ENCODE data around the gene B4GALT3. TPM values are rescaled to one million over a fixed set of nuclear protein-coding genes. Genes with fewer than 3 reads are reported as not detected.

B4GALT3 gene
- total and polyA plus RNA-seq, 2 of the 8 experiments (the other 6 are each of a cell fraction or from before 2014, with no cell fraction given): 42.3 to 43.0 TPM

DNA sequence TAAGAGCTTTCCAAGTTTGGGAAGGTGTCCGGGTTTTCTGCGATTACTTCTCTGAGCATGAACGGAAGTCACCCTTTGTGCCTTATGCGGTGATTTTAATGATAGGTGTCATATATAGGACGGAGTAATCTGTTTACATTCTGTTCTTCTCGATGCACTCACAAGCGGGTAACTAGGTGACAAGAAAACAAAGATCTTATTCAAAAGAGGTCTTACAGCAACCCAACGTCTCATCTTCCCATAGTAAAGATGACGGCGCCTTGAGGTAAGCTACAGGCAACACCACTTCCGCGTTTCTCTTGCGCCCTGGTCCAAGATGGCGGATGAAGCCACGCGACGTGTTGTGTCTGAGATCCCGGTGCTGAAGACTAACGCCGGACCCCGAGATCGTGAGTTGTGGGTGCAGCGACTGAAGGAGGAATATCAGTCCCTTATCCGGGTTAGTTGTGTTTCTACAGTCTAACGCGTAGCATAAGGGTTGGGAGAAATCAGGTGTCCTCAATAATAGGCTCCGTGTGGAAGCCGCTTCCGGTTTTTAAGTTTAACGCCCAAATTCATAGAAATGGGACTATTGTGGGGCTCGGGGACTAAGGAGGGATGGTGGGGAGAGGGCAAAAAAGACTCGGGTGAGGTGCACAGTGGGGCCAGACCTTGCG lies 23.5 kb downstream of the B4GALT3 start, which contains the start of gene UFC1 (continued):
- TF ChIP-seq JUND (IDR thresholded peaks at IDR 0.05; ENCODE audit: low read length): no peak
- peak; percentile 97 for TF ChIP-seq POLR2AphosphoS5 (IDR thresholded peaks at IDR 0.05; ENCODE audit: low read depth, low read length)
- TF ChIP-seq SP4 (IDR thresholded peaks at IDR 0.05; ENCODE audit: low read length): no peak
- TF ChIP-seq POLR2A (IDR thresholded peaks at IDR 0.05; ENCODE audit: control extremely low read depth in 1 of 2, low read depth in 2 of 2, low read length in 2 of 2): peak; percentile 84 to 94
- TF ChIP-seq, protein P1, sequence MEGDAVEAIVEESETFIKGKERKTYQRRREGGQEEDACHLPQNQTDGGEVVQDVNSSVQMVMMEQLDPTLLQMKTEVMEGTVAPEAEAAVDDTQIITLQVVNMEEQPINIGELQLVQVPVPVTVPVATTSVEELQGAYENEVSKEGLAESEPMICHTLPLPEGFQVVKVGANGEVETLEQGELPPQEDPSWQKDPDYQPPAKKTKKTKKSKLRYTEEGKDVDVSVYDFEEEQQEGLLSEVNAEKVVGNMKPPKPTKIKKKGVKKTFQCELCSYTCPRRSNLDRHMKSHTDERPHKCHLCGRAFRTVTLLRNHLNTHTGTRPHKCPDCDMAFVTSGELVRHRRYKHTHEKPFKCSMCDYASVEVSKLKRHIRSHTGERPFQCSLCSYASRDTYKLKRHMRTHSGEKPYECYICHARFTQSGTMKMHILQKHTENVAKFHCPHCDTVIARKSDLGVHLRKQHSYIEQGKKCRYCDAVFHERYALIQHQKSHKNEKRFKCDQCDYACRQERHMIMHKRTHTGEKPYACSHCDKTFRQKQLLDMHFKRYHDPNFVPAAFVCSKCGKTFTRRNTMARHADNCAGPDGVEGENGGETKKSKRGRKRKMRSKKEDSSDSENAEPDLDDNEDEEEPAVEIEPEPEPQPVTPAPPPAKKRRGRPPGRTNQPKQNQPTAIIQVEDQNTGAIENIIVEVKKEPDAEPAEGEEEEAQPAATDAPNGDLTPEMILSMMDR (IDR thresholded peaks at IDR 0.05; ENCODE audit: control extremely low read depth in 1 of 3, insufficient read depth in 1 of 3, low read depth in 1 of 3, low read length in 3 of 3): no peak
- TF ChIP-seq GABPA (IDR thresholded peaks at IDR 0.05; ENCODE audit: borderline replicate concordance, insufficient read depth, low read length): peak; percentile 93
- TF ChIP-seq EZH2 (IDR thresholded peaks at IDR 0.05; ENCODE audit: low read depth, low read length, severe bottlenecking): no peak
- TF ChIP-seq, protein P2, sequence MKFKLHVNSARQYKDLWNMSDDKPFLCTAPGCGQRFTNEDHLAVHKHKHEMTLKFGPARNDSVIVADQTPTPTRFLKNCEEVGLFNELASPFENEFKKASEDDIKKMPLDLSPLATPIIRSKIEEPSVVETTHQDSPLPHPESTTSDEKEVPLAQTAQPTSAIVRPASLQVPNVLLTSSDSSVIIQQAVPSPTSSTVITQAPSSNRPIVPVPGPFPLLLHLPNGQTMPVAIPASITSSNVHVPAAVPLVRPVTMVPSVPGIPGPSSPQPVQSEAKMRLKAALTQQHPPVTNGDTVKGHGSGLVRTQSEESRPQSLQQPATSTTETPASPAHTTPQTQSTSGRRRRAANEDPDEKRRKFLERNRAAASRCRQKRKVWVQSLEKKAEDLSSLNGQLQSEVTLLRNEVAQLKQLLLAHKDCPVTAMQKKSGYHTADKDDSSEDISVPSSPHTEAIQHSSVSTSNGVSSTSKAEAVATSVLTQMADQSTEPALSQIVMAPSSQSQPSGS (IDR thresholded peaks at IDR 0.05; ENCODE audit: low read length): no peak
- TF ChIP-seq RXRA (IDR thresholded peaks at IDR 0.05; ENCODE audit: insufficient read depth, low read depth, low read length): no peak
- no peak for TF ChIP-seq BACH1 (IDR thresholded peaks at IDR 0.05; ENCODE audit: low read length)
- TF ChIP-seq SRF (IDR thresholded peaks at IDR 0.05; ENCODE audit: low read depth, low read length): no peak
- peak; percentile 86 for TF ChIP-seq PHF8 (conservative IDR thresholded peaks at IDR 0.05; ENCODE audit: low read depth, low read length)
- TF ChIP-seq, protein P3, sequence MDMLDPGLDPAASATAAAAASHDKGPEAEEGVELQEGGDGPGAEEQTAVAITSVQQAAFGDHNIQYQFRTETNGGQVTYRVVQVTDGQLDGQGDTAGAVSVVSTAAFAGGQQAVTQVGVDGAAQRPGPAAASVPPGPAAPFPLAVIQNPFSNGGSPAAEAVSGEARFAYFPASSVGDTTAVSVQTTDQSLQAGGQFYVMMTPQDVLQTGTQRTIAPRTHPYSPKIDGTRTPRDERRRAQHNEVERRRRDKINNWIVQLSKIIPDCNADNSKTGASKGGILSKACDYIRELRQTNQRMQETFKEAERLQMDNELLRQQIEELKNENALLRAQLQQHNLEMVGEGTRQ (IDR thresholded peaks at IDR 0.05; ENCODE audit: low read length): no peak
- TF ChIP-seq BCL11A (IDR thresholded peaks at IDR 0.05; ENCODE audit: low read depth in 2 of 2, low read length in 2 of 2): no peak

Measured in H1 (cell line).